Right lobe of liver (tissue), 6 donors: Measurements from ENCODE around the gene OPHN1. TPM values are rescaled to one million over a fixed set of nuclear protein-coding genes. Genes with fewer than 3 reads are reported as not detected.
"Not testable (repeated sequence)": the region's sequence is repeated elsewhere in the genome, so short reads cannot be mapped to it uniquely, and the experiment has no call there.

Source experiments
- ATAC-seq, 4 donors: fragments of 200-7000 bp; cut with Tn5 transposase; one replicate each; pipeline ENCODE4 v1.9.1; 2020; ENCODE audit warnings: mild to moderate bottlenecking in 4 of 4, moderate library complexity in 4 of 4
- DNase-seq, 3 donors: peaks; one replicate each; pipeline ENCODE4 v3.0.0-alpha.2; 2020
- H3K27ac ChIP-seq, 3 donors: fragments of 200-600 bp; one replicate each; pipeline ENCODE4 v1.8.0; 2022
- H3K27me3 ChIP-seq, 2 donors: fragments of 200-600 bp; one replicate each; pipeline ENCODE4 v1.8.0; 2022
- H3K36me3 ChIP-seq, 4 donors: fragments of 200-600 bp; sonication (generic) in 1 of 4; one replicate each; pipeline versions ENCODE4 v1.5.1 to v1.8.0; 2017 to 2022; ENCODE audit warnings: control low read depth in 1 of 4
- H3K4me1 ChIP-seq, 4 donors: fragments of 200-600 bp; sonication (generic) in 1 of 4; one replicate each; pipeline versions ENCODE4 v1.5.1 to v1.8.0; 2017 to 2022; ENCODE audit warnings: control low read depth in 1 of 4
- H3K4me3 ChIP-seq, 3 donors: fragments of 200-600 bp; one replicate each; pipeline ENCODE4 v1.8.0; 2022
- H3K9me3 ChIP-seq, 4 donors: fragments of 200-600 bp; sonication (generic) in 1 of 4; one replicate each; pipeline versions ENCODE4 v1.5.1 to v1.8.0; 2017 to 2022; ENCODE audit warnings: control low read depth in 1 of 4
- POLR2A ChIP-seq: fragments of 450-650 bp; IDR thresholded peaks from one replicate; pipeline ENCODE4 v1.6.1; 2017; ENCODE audit warnings: antibody characterized with exemption, mild to moderate bottlenecking
- WGBS: methylation state at CpG from one replicate; pipeline ENCODE4 v1.1.6; 2018; ENCODE audit warnings: low coverage, low lambda C conversion rate; ENCODE audit not compliant: insufficient coverage; ENCODE audit errors: missing lambda C conversion rate; 5-methylcytosine and 5-hydroxymethylcytosine counted together
- intact Hi-C, 2 donors: fragments of 100-400 bp; cut with DNase I; formaldehyde crosslinking; loops; one replicate each; pipeline versions ENCODE4 v1.11.2 to v1.14.1; 2022
- total RNA-seq, 6 experiments: library from RNA; depleted of rRNA in 2 of 6; stranded (reverse); fragments of >200 nt in 2 of 6; fragmentation: NEBNext Ultra II Directional in 3 of 6; extraction: Animal tissue kit (Norgen Biotek cat#: 25700) in 3 of 6; gene quantifications; one replicate each; pipeline versions ENCODE4 v1.1.0 to v1.2.4, GENCODE V29; 2016 to 2023
- TF ChIP-seq, protein P1 (sequence below), 4 donors: fragments of 200-600 bp in 3 of 4; fragments of 450-650 bp in 1 of 4; IDR thresholded peaks; one replicate each; pipeline versions ENCODE4 v1.5.1 to v1.8.0; 2016 to 2022; ENCODE audit warnings: antibody characterized with exemption in 4 of 4, mild to moderate bottlenecking in 2 of 4
- donor health status: DM: no; HTN: yes; CAD: no.
- donor health status: DM: no; HTN: no; CAD: no.
- donor health status: DM: no; HTN: no; CAD: no.
- donor health status: DM: no; HTN: yes; CAD: no.
- donor health status: DM: no; HTN: yes; CAD: no.

The OPHN1 gene
- total RNA-seq, 6 experiments from 2014 or later, result 0.47 to 1.2 (median 0.81) TPM

- H3K4me3 ChIP-seq, result no peak overlapping the region
- intact Hi-C loops, result no loop called here
- no peaks in the 10 kb centered on the region for H3K27me3 ChIP-seq
- no peak overlapping the region for H3K27ac ChIP-seq
- ATAC-seq, result no peak
- TF ChIP-seq POLR2A, result no peak
- TF ChIP-seq, protein P1, sequence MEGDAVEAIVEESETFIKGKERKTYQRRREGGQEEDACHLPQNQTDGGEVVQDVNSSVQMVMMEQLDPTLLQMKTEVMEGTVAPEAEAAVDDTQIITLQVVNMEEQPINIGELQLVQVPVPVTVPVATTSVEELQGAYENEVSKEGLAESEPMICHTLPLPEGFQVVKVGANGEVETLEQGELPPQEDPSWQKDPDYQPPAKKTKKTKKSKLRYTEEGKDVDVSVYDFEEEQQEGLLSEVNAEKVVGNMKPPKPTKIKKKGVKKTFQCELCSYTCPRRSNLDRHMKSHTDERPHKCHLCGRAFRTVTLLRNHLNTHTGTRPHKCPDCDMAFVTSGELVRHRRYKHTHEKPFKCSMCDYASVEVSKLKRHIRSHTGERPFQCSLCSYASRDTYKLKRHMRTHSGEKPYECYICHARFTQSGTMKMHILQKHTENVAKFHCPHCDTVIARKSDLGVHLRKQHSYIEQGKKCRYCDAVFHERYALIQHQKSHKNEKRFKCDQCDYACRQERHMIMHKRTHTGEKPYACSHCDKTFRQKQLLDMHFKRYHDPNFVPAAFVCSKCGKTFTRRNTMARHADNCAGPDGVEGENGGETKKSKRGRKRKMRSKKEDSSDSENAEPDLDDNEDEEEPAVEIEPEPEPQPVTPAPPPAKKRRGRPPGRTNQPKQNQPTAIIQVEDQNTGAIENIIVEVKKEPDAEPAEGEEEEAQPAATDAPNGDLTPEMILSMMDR (IDR thresholded peaks at IDR 0.05), result no peak
- H3K9me3 ChIP-seq, result no peaks in the 10 kb centered on the region
- H3K36me3 ChIP-seq, result no peaks in the 10 kb centered on the region
- no peak for DNase-seq
- WGBS, result 77% methylated on average over 3 of the region's 3 CpGs
- H3K4me1 ChIP-seq, result no peaks in the 10 kb centered on the region
These were observed 45.5 kb downstream of the OPHN1 start for GRCh38 chrX:68387776-68388175.

DNA sequence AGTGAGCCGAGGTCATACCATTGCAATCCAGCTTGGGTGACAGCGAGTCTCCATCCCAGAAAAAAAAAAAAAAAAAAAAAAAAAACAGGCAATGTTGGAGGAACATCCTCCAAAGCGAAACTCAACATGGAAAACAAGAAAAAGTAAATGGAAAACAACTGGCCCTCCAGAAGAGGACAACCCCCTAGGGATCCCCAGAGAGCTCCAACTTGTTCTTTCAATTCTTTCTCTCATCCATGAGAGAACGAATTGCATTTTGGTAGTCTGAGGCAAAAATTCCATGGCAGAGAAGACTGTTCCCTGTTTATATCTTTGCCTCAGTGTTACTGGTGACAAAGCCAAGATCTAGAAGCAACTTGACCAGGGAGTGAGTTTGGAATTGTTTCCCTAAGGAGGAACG, 49.8 kb downstream of the OPHN1 start:
- TF ChIP-seq, protein P1 (IDR thresholded peaks at IDR 0.05), result no peak
- no peak for TF ChIP-seq POLR2A
- ATAC-seq (no peak), DNase-seq (no peak)
- no peak overlapping the region for H3K4me3 ChIP-seq
- no peaks in the 10 kb centered on the region for H3K27me3 ChIP-seq
- H3K36me3 ChIP-seq, result no peaks in the 10 kb centered on the region
- WGBS, result 37% methylated on average over 3 of the region's 5 CpGs
- H3K4me1 ChIP-seq, result no peaks in the 10 kb centered on the region
- intact Hi-C loops, result no loop called here
- no peaks in the 10 kb centered on the region for H3K9me3 ChIP-seq
- H3K27ac ChIP-seq, result no peak overlapping the region

- H3K27me3 ChIP-seq, intact Hi-C loops, H3K4me3 ChIP-seq, ATAC-seq, H3K27ac ChIP-seq, H3K36me3 ChIP-seq, H3K9me3 ChIP-seq, H3K4me1 ChIP-seq, DNase-seq: not testable (repeated sequence)
- 60% methylated on average over 5 of the region's 5 CpGs for WGBS
These were observed 55.7 kb downstream of the OPHN1 start for GRCh38 chrX:68377579-68377978.

DNA sequence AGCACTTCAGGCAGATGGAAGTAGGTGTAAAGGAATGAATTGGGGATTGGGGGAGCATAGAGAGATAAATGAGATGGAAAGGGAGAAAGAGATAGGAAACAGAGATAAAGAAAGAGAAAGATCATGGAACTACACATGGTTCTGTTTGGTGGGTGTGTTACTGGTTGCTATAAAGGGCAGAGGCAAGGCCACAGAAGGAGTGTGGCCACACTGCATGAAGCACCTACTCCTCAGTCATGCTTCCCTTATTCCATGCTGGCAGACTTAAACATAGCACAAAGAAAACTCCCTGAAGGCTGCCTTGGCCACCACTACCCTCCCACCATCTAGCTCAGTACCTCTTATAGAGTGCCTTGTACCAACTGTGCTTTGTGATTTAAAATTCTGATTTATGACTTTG, 56.9 kb downstream of the OPHN1 start:
- Histone ChIP-seq H3K27ac (no peak overlapping the region), H3K27me3 (no peaks in the 10 kb centered on the region), H3K9me3 (no peaks in the 10 kb centered on the region), H3K4me1 (no peaks in the 10 kb centered on the region), H3K4me3 (no peak overlapping the region), H3K36me3 (no peaks in the 10 kb centered on the region)
- intact Hi-C loops, result no loop called here
- ATAC-seq, result no peak
- no peak for TF ChIP-seq POLR2A
- TF ChIP-seq, protein P1 (IDR thresholded peaks at IDR 0.05), result no peak
- no peak for DNase-seq

- TF ChIP-seq POLR2A, result no peak
- TF ChIP-seq, protein P1 (IDR thresholded peaks at IDR 0.05), result no peak
- DNase-seq, result no peak
- H3K27me3 ChIP-seq, result no peaks in the 10 kb centered on the region
- no peaks in the 10 kb centered on the region for H3K9me3 ChIP-seq
- 62% methylated on average over 2 of the region's 2 CpGs for WGBS
- H3K4me3 ChIP-seq, result no peak overlapping the region
- intact Hi-C loops, result no loop called here
- no peaks in the 10 kb centered on the region for H3K36me3 ChIP-seq
- no peaks in the 10 kb centered on the region for H3K4me1 ChIP-seq
- H3K27ac ChIP-seq, result no peak overlapping the region
- no peak for ATAC-seq
These were observed 57.5 kb downstream of the OPHN1 start for GRCh38 chrX:68375803-68376202.
